Tibial artery (tissue), 4 donors: Measurements from ENCODE around the gene PIK3R2.

ENCODE experiments used
- DNase-seq, 2 donors: peaks; one replicate each; pipeline ENCODE4 v3.0.0-alpha.2; 2019
- H3K27ac ChIP-seq, 2 donors: fragments of 200-600 bp; sonication (generic) in 1 of 2; 1 replicate in 1 of 2; 2 replicates in 1 of 2; pipeline ENCODE4 v1.5.1; 2018 to 2019; ENCODE audit warnings: mild to moderate bottlenecking in 1 of 2
- H3K27me3 ChIP-seq, 2 donors: fragments of 200-600 bp; sonication (generic) in 1 of 2; one replicate each; pipeline versions ENCODE4 v1.5.1 to v1.6.0; 2016 to 2019
- H3K36me3 ChIP-seq, 3 donors: fragments of 200-600 bp; sonication (generic) in 2 of 3; one replicate each; pipeline ENCODE4 v1.5.1; 2016 to 2019; ENCODE audit warnings: mild to moderate bottlenecking in 2 of 3
- H3K4me1 ChIP-seq, 4 donors: fragments of 200-600 bp; sonication (generic) in 2 of 4; 1 replicate in 3 of 4; 2 replicates in 1 of 4; pipeline ENCODE4 v1.5.1; 2016 to 2019
- H3K4me3 ChIP-seq, 2 donors: fragments of 200-600 bp; sonication (generic) in 1 of 2; 1 replicate in 1 of 2; 2 replicates in 1 of 2; pipeline ENCODE4 v1.5.1; 2018 to 2019; ENCODE audit warnings: mild to moderate bottlenecking in 2 of 2
- H3K9me3 ChIP-seq, 3 donors: fragments of 200-600 bp; sonication (generic) in 1 of 3; one replicate each; pipeline ENCODE4 v1.5.1; 2016 to 2019
- CTCF ChIP-seq, 2 experiments: fragments of 200-600 bp in 1 of 2; fragments of 450-650 bp in 1 of 2; IDR thresholded peaks; one replicate each; pipeline ENCODE4 v1.5.1; 2017 to 2019; ENCODE audit warnings: antibody characterized with exemption in 2 of 2, mild to moderate bottlenecking in 1 of 2, moderate library complexity in 1 of 2
- intact Hi-C: fragments of 100-400 bp; cut with DNase I; formaldehyde crosslinking; loops from one replicate; pipeline ENCODE4 v1.15.0; 2023; ENCODE audit warnings: low total_unique reads

The PIK3R2 gene

GRCh38 chr19:18117364-18117691 is 35.6 kb upstream of the PIK3R2 start:
- no peaks in the 10 kb centered on the region for H3K9me3 ChIP-seq
- H3K4me3 ChIP-seq, result peak overlapping the region; percentile 56 to 68
- H3K27ac ChIP-seq, result peak overlapping the region in 1 of 2 donors; percentile 47
- peaks cover 6 to 10% (median 7%) of the 10 kb centered on the region in 3 donors for H3K36me3 ChIP-seq
- peaks cover 0 to 24% (median 18%) of the 10 kb centered on the region in 4 donors for H3K4me1 ChIP-seq
- intact Hi-C loops, result loop anchor here (5.0 kb wide), 1 partner anchor 35 kb away; the partner anchor contains the start of gene PIK3R2
- DNase-seq, result no peak
- TF ChIP-seq CTCF (IDR thresholded peaks at IDR 0.05), result no peak
- H3K27me3 ChIP-seq, result no peaks in the 10 kb centered on the region

DNA sequence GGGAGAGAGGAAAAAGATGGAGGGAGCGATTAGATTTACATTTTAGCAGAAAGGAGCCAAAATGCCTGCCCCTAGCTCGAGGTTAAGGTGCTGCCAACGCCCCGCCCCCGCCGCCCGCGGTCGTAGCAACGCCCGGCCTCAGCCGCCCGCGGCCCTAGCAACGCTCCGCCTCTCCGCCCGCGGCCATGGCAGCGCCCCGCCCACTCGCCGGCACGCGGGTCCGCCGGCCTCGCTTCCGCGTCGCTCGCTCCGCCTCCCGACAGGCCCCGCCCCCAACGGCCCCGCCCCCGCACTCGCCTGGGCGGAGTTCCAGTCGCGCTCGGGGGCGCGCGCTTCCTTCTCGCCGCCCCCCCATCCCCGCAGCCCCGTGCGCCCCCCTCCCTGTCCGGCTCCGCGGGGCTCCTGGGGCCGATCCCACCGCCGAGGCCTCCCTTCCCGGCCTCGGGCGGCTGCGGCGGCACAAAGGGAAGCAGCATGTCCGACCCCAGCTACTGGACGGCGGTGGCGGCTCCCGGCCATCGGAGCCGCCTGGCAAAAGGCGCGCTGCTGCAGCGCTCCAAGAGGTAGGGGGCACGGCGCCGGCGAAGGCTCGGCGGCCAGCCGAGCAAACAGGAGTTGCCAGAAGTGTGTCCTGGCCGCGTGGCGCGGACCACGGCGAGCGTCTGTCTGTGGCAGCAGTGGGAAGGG is 35.1 kb upstream of the PIK3R2 start:
- intact Hi-C loops, result loop anchor here (5.0 kb wide), 1 partner anchor 34 kb away; the partner anchor contains the start of gene PIK3R2
- peak overlapping the region; percentile 56 to 68 for H3K4me3 ChIP-seq
- peak overlapping the region; percentile 58 to 68 for H3K27ac ChIP-seq
- H3K27me3 ChIP-seq, result no peaks in the 10 kb centered on the region
- peak; percentile 76 to 92 for DNase-seq
- H3K36me3 ChIP-seq, result peaks cover 8 to 15% (median 12%) of the 10 kb centered on the region in 3 donors
- no peak for TF ChIP-seq CTCF (IDR thresholded peaks at IDR 0.05)
- H3K4me1 ChIP-seq, result peaks cover 0 to 24% (median 18%) of the 10 kb centered on the region in 4 donors
- H3K9me3 ChIP-seq, result no peaks in the 10 kb centered on the region

DNA sequence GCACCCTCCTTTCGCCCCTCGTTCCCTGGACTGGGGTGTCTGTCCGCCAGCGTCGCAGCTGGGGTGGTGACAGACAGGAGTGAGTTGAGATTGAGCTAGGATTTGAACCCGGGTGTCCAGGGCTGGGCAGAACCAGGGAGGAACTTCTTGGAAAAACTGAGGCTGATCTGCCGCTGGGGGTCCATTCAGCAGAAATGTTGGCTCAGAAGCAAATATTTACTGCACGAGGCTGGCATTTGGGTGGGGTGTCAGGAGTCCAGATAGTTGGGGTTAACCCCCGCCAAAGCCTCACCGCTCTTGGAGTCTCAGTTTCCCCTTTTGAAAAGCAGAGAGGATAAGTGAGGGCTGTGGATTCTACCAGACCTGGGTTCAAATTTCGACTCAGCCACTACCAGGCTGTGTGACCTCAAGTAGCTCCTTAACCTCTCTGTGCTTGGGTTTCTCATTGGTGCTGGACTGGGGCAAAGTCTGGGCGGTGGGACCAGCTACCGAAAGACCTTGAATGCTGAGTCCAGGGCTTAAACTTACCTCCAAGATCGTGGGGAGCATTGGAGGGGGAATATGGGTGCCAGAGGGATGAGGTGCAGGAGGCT is 34.4 kb upstream of the PIK3R2 start:
- intact Hi-C loops, result loop anchor here (5.0 kb wide), 1 partner anchor 34 kb away; the partner anchor contains the start of gene PIK3R2

GRCh38 chr19:18119013-18119716 is 33.8 kb upstream of the PIK3R2 start:
- Histone ChIP-seq H3K4me1 (peaks cover 0 to 24% (median 18%) of the 10 kb centered on the region in 4 donors), H3K36me3 (peaks cover 19 to 29% (median 25%) of the 10 kb centered on the region in 3 donors), H3K4me3 (no peak overlapping the region), H3K27ac (peak overlapping the region in 1 of 2 donors; percentile 68), H3K27me3 (no peaks in the 10 kb centered on the region), H3K9me3 (no peaks in the 10 kb centered on the region)
- DNase-seq, result no peak
- no peak for TF ChIP-seq CTCF (IDR thresholded peaks at IDR 0.05)
- intact Hi-C loops, result loop anchor here (5.0 kb wide), 1 partner anchor 33 kb away; the partner anchor contains the start of gene PIK3R2

More for the DNA sequence above, 34.4 kb upstream of the PIK3R2 start:
- no peak for TF ChIP-seq CTCF (IDR thresholded peaks at IDR 0.05)
- Histone ChIP-seq H3K36me3 (peaks cover 13 to 22% (median 19%) of the 10 kb centered on the region in 3 donors), H3K9me3 (no peaks in the 10 kb centered on the region), H3K27me3 (no peaks in the 10 kb centered on the region), H3K27ac (peak overlapping the region; percentile 58 to 68), H3K4me1 (peaks cover 0 to 24% (median 18%) of the 10 kb centered on the region in 4 donors), H3K4me3 (peak overlapping the region; percentile 56 to 68)
- no peak for DNase-seq

- H3K4me1 ChIP-seq, result peaks cover 0 to 24% (median 18%) of the 10 kb centered on the region in 4 donors
- DNase-seq, result no peak
- TF ChIP-seq CTCF (IDR thresholded peaks at IDR 0.05), result no peak
- intact Hi-C loops, result loop anchor here (5.0 kb wide), 1 partner anchor 33 kb away; the partner anchor contains the start of gene PIK3R2
- H3K9me3 ChIP-seq, result no peaks in the 10 kb centered on the region
- no peak overlapping the region for H3K4me3 ChIP-seq
- no peak overlapping the region for H3K27ac ChIP-seq
- no peaks in the 10 kb centered on the region for H3K27me3 ChIP-seq
- peaks cover 24 to 34% (median 25%) of the 10 kb centered on the region in 3 donors for H3K36me3 ChIP-seq
These were observed 33.3 kb upstream of the PIK3R2 start for GRCh38 chr19:18119717-18120105.
